Liver (tissue), 9 donors: ENCODE measurements around the gene LRFN5. TPM values are rescaled to one million over a fixed set of nuclear protein-coding genes. Genes with fewer than 3 reads are reported as not detected.

Source experiments
- DNase-seq: peaks from one replicate; pipeline ENCODE4 v3.0.0-alpha.2; 2017; ENCODE audit warnings: low spot score
- H3K27ac ChIP-seq, 2 donors: one replicate each; pipeline ENCODE4 v1.7.0; 2013; ENCODE audit warnings: inconsistent platforms in 2 of 2, low read length in 2 of 2, control low read depth in 1 of 2, low read depth in 1 of 2, mild to moderate bottlenecking in 1 of 2
- H3K27me3 ChIP-seq, 4 donors: one replicate each; pipeline versions ENCODE4 v1.6.1 to v1.7.0; 2013; ENCODE audit warnings: low read length in 3 of 4, inconsistent platforms in 1 of 4, mild to moderate bottlenecking in 1 of 4, moderate library complexity in 1 of 4; ENCODE audit not compliant: control insufficient read depth in 4 of 4, insufficient read depth in 4 of 4
- H3K36me3 ChIP-seq, 4 donors: one replicate each; pipeline versions ENCODE4 v1.6.1 to v1.7.0; 2013; ENCODE audit warnings: low read length in 3 of 4, mild to moderate bottlenecking in 3 of 4, low read depth in 1 of 4, moderate library complexity in 1 of 4; ENCODE audit not compliant: control insufficient read depth in 4 of 4, insufficient read depth in 3 of 4
- H3K4me1 ChIP-seq, 4 donors: one replicate each; pipeline versions ENCODE4 v1.6.1 to v1.7.0; 2013; ENCODE audit warnings: low read length in 3 of 4, mild to moderate bottlenecking in 3 of 4, moderate library complexity in 1 of 4; ENCODE audit not compliant: control insufficient read depth in 4 of 4, insufficient read depth in 4 of 4
- H3K4me3 ChIP-seq, 3 donors: one replicate each; pipeline versions ENCODE4 v1.6.1 to v1.7.0; 2013; ENCODE audit warnings: low read length in 3 of 3, control low read depth in 1 of 3, low read depth in 1 of 3, mild to moderate bottlenecking in 1 of 3
- H3K9ac ChIP-seq, 2 donors: one replicate each; pipeline ENCODE4 v1.7.0; 2013; ENCODE audit warnings: low read length in 2 of 2, mild to moderate bottlenecking in 2 of 2, moderate library complexity in 2 of 2, control low read depth in 1 of 2, low read depth in 1 of 2
- H3K9me3 ChIP-seq, 4 donors: one replicate each; pipeline versions ENCODE4 v1.6.1 to v1.7.0; 2013; ENCODE audit warnings: low read length in 3 of 4; ENCODE audit not compliant: control insufficient read depth in 4 of 4
- CTCF ChIP-seq: fragments of 150-350 bp; IDR thresholded peaks from 2 replicates; pipeline ENCODE4 v1.5.1; 2017; ENCODE audit warnings: improper control_type of control experiment, low read depth, low read length; ENCODE audit not compliant: missing input control
- EGR1 ChIP-seq, 2 donors: IDR thresholded peaks; 2 replicates each; pipeline ENCODE4 v1.6.1; 2016 to 2018; ENCODE audit warnings: antibody characterized with exemption in 2 of 2, low read depth in 2 of 2
- GABPA ChIP-seq, 2 donors: IDR thresholded peaks in 1 of 2; conservative IDR thresholded peaks in 1 of 2; 2 replicates each; pipeline ENCODE4 v1.6.1; 2016; ENCODE audit warnings: antibody characterized with exemption in 2 of 2, mild to moderate bottlenecking in 1 of 2, moderate library complexity in 1 of 2
- HNF4A ChIP-seq, 2 donors: conservative IDR thresholded peaks; 2 replicates each; pipeline ENCODE4 v1.6.1; 2016; ENCODE audit warnings: antibody characterized with exemption in 2 of 2, mild to moderate bottlenecking in 2 of 2
- HNF4G ChIP-seq: IDR thresholded peaks from 2 replicates; pipeline ENCODE4 v1.6.1; 2016; ENCODE audit warnings: antibody characterized with exemption
- MAX ChIP-seq: IDR thresholded peaks from 2 replicates; pipeline ENCODE4 v1.6.1; 2016; ENCODE audit warnings: antibody characterized with exemption
- RAD21 ChIP-seq, 2 donors: IDR thresholded peaks; 2 replicates each; pipeline ENCODE4 v1.6.1; 2016; ENCODE audit warnings: antibody characterized with exemption in 2 of 2, mild to moderate bottlenecking in 2 of 2
- REST ChIP-seq: IDR thresholded peaks from 2 replicates; pipeline ENCODE4 v1.6.1; 2016; ENCODE audit warnings: antibody characterized with exemption, mild to moderate bottlenecking
- RXRA ChIP-seq, 2 donors: IDR thresholded peaks; 2 replicates each; pipeline ENCODE4 v1.6.1; 2017 to 2018; ENCODE audit warnings: antibody characterized with exemption in 2 of 2, mild to moderate bottlenecking in 1 of 2
- ZBTB33 ChIP-seq: IDR thresholded peaks from 2 replicates; pipeline ENCODE4 v1.6.1; 2016; ENCODE audit warnings: antibody characterized with exemption
- WGBS: extraction: QIAGEN DNeasy Blood & Tissue Kit; methylation state at CpG from one replicate; pipeline ENCODE4 v1.1.7; 2013; 5-methylcytosine and 5-hydroxymethylcytosine counted together
- polyA plus RNA-seq, 2 donors: library from polyadenylated mRNA; stranded (reverse) in 1 of 2; unstranded in 1 of 2; fragments of 200-250 nt in 1 of 2; fragments of >200 nt in 1 of 2; fragmentation: Nextera tagmentation in 1 of 2; extraction: Ambion mirVana in 1 of 2; gene quantifications; one replicate each; pipeline versions ENCODE4 v1.2.1 to v1.2.3, GENCODE V29; 2013 to 2015
- total RNA-seq, 2 donors: library from RNA; depleted of rRNA; stranded (reverse); fragments of >200 nt; gene quantifications; one replicate each; pipeline ENCODE4 v1.2.3, GENCODE V29; 2014
- donor health status: healthy.
- donor health status: healthy.
- donor health status: healthy.
- donor health status: healthy.
- donor health status: healthy.

The LRFN5 gene
- total and polyA plus RNA-seq, 4 donors: 0.07 to 0.23 (median 0.08) TPM; not detected in 1

- DNase-seq: no peak
- Histone ChIP-seq H3K9ac (no peak overlapping the region), H3K9me3 (no peaks in the 10 kb centered on the region), H3K27me3 (no peaks in the 10 kb centered on the region), H3K36me3 (no peaks in the 10 kb centered on the region), H3K4me1 (no peaks in the 10 kb centered on the region), H3K27ac (no peak overlapping the region), H3K4me3 (no peak overlapping the region)
- TF ChIP-seq REST (no peak), HNF4G (no peak), ZBTB33 (no peak)
- WGBS: 60% methylated on average over 1 of the region's 1 CpG
These were observed 193.1 kb downstream of the LRFN5 start for GRCh38 chr14:41799817-41800216.

- WGBS: 77% methylated on average over 5 of the region's 5 CpGs
These were observed 199.0 kb downstream of the LRFN5 start for GRCh38 chr14:41805633-41806032.

GRCh38 chr14:41806366-41806975 is 199.8 kb downstream of the LRFN5 start:
- H3K9ac ChIP-seq: no peak overlapping the region
- H3K27ac ChIP-seq: no peak overlapping the region
- H3K27me3 ChIP-seq: no peaks in the 10 kb centered on the region
- no peak overlapping the region for H3K4me3 ChIP-seq
- no peaks in the 10 kb centered on the region for H3K36me3 ChIP-seq
- 75% methylated on average over 5 of the region's 5 CpGs for WGBS
- TF ChIP-seq RAD21 (IDR thresholded peaks at IDR 0.05): no peak
- TF ChIP-seq REST: no peak
- TF ChIP-seq RXRA (IDR thresholded peaks at IDR 0.05): no peak
- no peak for TF ChIP-seq CTCF
- no peak for TF ChIP-seq EGR1 (IDR thresholded peaks at IDR 0.05; ENCODE audit: low read depth in 2 of 2)
- TF ChIP-seq GABPA (IDR thresholded peaks at IDR 0.05 in 1 of 2, conservative IDR thresholded peaks at IDR 0.05 in 1 of 2): no peak
- H3K9me3 ChIP-seq: no peaks in the 10 kb centered on the region
- no peaks in the 10 kb centered on the region for H3K4me1 ChIP-seq
- no peak for DNase-seq

More at GRCh38 chr14:41805633-41806032, 199.0 kb downstream of the LRFN5 start:
- H3K9ac ChIP-seq: no peak overlapping the region
- H3K27me3 ChIP-seq: no peaks in the 10 kb centered on the region
- no peaks in the 10 kb centered on the region for H3K36me3 ChIP-seq
- no peak for DNase-seq
- no peak overlapping the region for H3K27ac ChIP-seq
- H3K4me3 ChIP-seq: no peak overlapping the region
- TF ChIP-seq GABPA (IDR thresholded peaks at IDR 0.05 in 1 of 2, conservative IDR thresholded peaks at IDR 0.05 in 1 of 2) (no peak), HNF4A (conservative IDR thresholded peaks at IDR 0.05) (no peak), MAX (no peak)
- H3K9me3 ChIP-seq: no peaks in the 10 kb centered on the region
- no peaks in the 10 kb centered on the region for H3K4me1 ChIP-seq
